Fibroblast of skin of abdomen (primary cell): ENCODE results near the gene RAD51B.

Experiments used
- DNase-seq: peaks from one replicate; pipeline ENCODE4 v3.0.0-alpha.2; 2013

The RAD51B gene

GRCh38 chr14:68122651-68123050 is 303.1 kb downstream of the RAD51B start:
- no peak for DNase-seq

GRCh38 chr14:68124050-68124449 is 304.5 kb downstream of the RAD51B start:
- DNase-seq = no peak

- DNase-seq = peak; percentile 73
Observed at GRCh38 chr14:68124979-68125731, 305.6 kb downstream of the RAD51B start.

GRCh38 chr14:68127166-68127565 is 307.6 kb downstream of the RAD51B start:
- DNase-seq = no peak

- no peak for DNase-seq
Observed at GRCh38 chr14:68131907-68132306, 312.3 kb downstream of the RAD51B start.

GRCh38 chr14:68132563-68133121 is 313.1 kb downstream of the RAD51B start:
- DNase-seq = no peak

- DNase-seq = no peak
Observed at GRCh38 chr14:68133856-68134255, 314.3 kb downstream of the RAD51B start.

- DNase-seq = no peak
Observed at GRCh38 chr14:68135028-68135427, 315.4 kb downstream of the RAD51B start.

- peak; percentile 64 for DNase-seq
Observed at GRCh38 chr14:68135566-68135965, 316.0 kb downstream of the RAD51B start.

GRCh38 chr14:68137704-68138619 is 318.4 kb downstream of the RAD51B start:
- DNase-seq = peak; percentile 93

- no peak for DNase-seq
Observed at GRCh38 chr14:68139431-68140075, 320.0 kb downstream of the RAD51B start.

- peak; percentile 98 for DNase-seq
Observed at GRCh38 chr14:68140076-68140741, 320.6 kb downstream of the RAD51B start.

- DNase-seq = no peak
Observed at GRCh38 chr14:68140806-68141205, 321.2 kb downstream of the RAD51B start.

- peak; percentile 24 for DNase-seq
Observed at GRCh38 chr14:68141281-68142088, 321.9 kb downstream of the RAD51B start.

- DNase-seq = peak; percentile 79
Observed at GRCh38 chr14:68143341-68143841, 323.8 kb downstream of the RAD51B start.

- DNase-seq = peak; percentile 44
Observed at GRCh38 chr14:68144051-68144681, 324.6 kb downstream of the RAD51B start.

- DNase-seq = no peak
Observed at GRCh38 chr14:68145036-68145435, 325.5 kb downstream of the RAD51B start.

- DNase-seq = peak; percentile 62
Observed at GRCh38 chr14:68145539-68145938, 326.0 kb downstream of the RAD51B start.

GRCh38 chr14:68146818-68147217 is 327.2 kb downstream of the RAD51B start:
- DNase-seq = peak; percentile 99

GRCh38 chr14:68147303-68147702 is 327.7 kb downstream of the RAD51B start:
- DNase-seq = peak; percentile 49

GRCh38 chr14:68148276-68148675 is 328.7 kb downstream of the RAD51B start:
- peak; percentile 44 for DNase-seq
